Caco-2 (cell line): Measurements from ENCODE around the gene KLHL22. TPM values are rescaled to one million over a fixed set of nuclear protein-coding genes. Genes with fewer than 3 reads are reported as not detected.

Experiments used
- BruUV-seq: library from RNA; stranded (reverse); fragments of 400-500 nt; replicated peaks from 2 replicates; lab custom pipeline; 2021; lab: Mats Ljungman, UMichigan
- CTCF ChIA-PET: fragments of 300-600 bp; sonication (Branson Sonifier 250); formaldehyde crosslinking; loops from one replicate; lab custom pipeline; 2022; ENCODE audit warnings: antibody characterized with exemption; lab: Charles Lee
- POLR2A ChIA-PET: fragments of 300-600 bp; sonication (Branson Sonifier 250); formaldehyde crosslinking; loops from one replicate; lab custom pipeline; 2022; ENCODE audit warnings: antibody characterized with exemption; lab: Charles Lee
- DNase-seq, 2 experiments: peaks; one replicate each; pipeline versions ENCODE4 v3.0.0 to v3.0.0-alpha.2; 2020 to 2022
- H3K27me3 ChIP-seq: replicated peaks from 2 replicates; pipeline ENCODE4 v1.6.0; 2011; ENCODE audit warnings: low read length; ENCODE audit not compliant: control insufficient read depth, insufficient read depth
- H3K36me3 ChIP-seq: 2 replicates; pipeline ENCODE4 v1.5.1; 2011; ENCODE audit warnings: low read length; ENCODE audit not compliant: control insufficient read depth, insufficient read depth
- H3K4me1 ChIP-seq: fragments of 250-450 bp; sonication (Bioruptor Pico); 2 replicates; pipeline ENCODE4 v1.5.1; 2020; ENCODE audit warnings: mild to moderate bottlenecking
- H3K4me3 ChIP-seq: 2 replicates; pipeline ENCODE4 v1.5.1; 2011; ENCODE audit warnings: low read depth, mild to moderate bottlenecking, control low read depth, low read length
- H3K9me3 ChIP-seq: fragments of 250-450 bp; sonication (Bioruptor Pico); 2 replicates; pipeline ENCODE4 v1.5.1; 2020; ENCODE audit warnings: mild to moderate bottlenecking, moderate library complexity
- H3K27ac Mint-ChIP-seq: one replicate; pipeline ENCODE4 v1.8.0; 2022; ENCODE audit warnings: mixed read lengths; ENCODE audit not compliant: unreplicated experiment
- H3K27me3 Mint-ChIP-seq: one replicate; pipeline ENCODE4 v1.8.0; 2022; ENCODE audit warnings: mixed read lengths; ENCODE audit not compliant: insufficient read depth, unreplicated experiment
- H3K36me3 Mint-ChIP-seq: one replicate; pipeline ENCODE4 v1.8.0; 2022; ENCODE audit warnings: mild to moderate bottlenecking, mixed read lengths; ENCODE audit not compliant: insufficient read depth, unreplicated experiment
- H3K4me1 Mint-ChIP-seq: one replicate; pipeline ENCODE4 v1.8.0; 2022; ENCODE audit warnings: low read depth, mixed read lengths; ENCODE audit not compliant: unreplicated experiment
- H3K4me3 Mint-ChIP-seq: one replicate; pipeline ENCODE4 v1.8.0; 2022; ENCODE audit warnings: mild to moderate bottlenecking, moderate library complexity, mixed read lengths; ENCODE audit not compliant: unreplicated experiment
- H3K9me3 Mint-ChIP-seq: one replicate; pipeline ENCODE4 v1.8.0; 2022; ENCODE audit warnings: mixed read lengths; ENCODE audit not compliant: unreplicated experiment
- CTCF ChIP-seq, 2 experiments: fragments of 200-600 bp in 1 of 2; IDR thresholded peaks; 1 replicate in 1 of 2; 2 replicates in 1 of 2; pipeline versions ENCODE4 v1.5.1 to v1.8.0; 2011 to 2022; ENCODE audit warnings: antibody characterized with exemption in 1 of 2, control low read depth in 1 of 2, inconsistent platforms in 1 of 2, low read depth in 1 of 2, low read length in 1 of 2, mild to moderate bottlenecking in 1 of 2, moderate library complexity in 1 of 2; ENCODE audit not compliant: insufficient read depth in 1 of 2, severe bottlenecking in 1 of 2, unreplicated experiment in 1 of 2
- intact Hi-C: fragments of 100-400 bp; cut with micrococcal nuclease; formaldehyde crosslinking; loops from one replicate; pipeline ENCODE4 v1.10.0; 2022; ENCODE audit not compliant: unreplicated experiment
- total RNA-seq: library from RNA; stranded (reverse); gene quantifications from 2 replicates; pipeline ENCODE4 v1.2.3, GENCODE V29; 2022

The KLHL22 gene
- total RNA-seq, 1 experiment from 2014 or later = 24.4 TPM

GRCh38 chr22:20434264-20434751, 61.3 kb downstream of the KLHL22 start:
- Mint-ChIP-seq H3K9me3 (no peaks in the 10 kb centered on the region), H3K36me3 (peaks cover 10% of the 10 kb centered on the region), H3K4me1 (peaks cover 6% of the 10 kb centered on the region), H3K27ac (no peak overlapping the region), H3K4me3 (no peak overlapping the region), H3K27me3 (peaks cover 7% of the 10 kb centered on the region)
- Histone ChIP-seq H3K4me1 (peaks cover 12% of the 10 kb centered on the region), H3K36me3 (no peaks in the 10 kb centered on the region), H3K27me3 (peaks cover 3% of the 10 kb centered on the region; the same call in 1 of the 2 replicates), H3K9me3 (no peaks in the 10 kb centered on the region), H3K4me3 (no peak overlapping the region)
- ChIA-PET CTCF (interaction anchor here (1.3 to 1.4 kb wide), 2 partner anchors 22 to 134 kb away, joined by 3 to 4 read pairs; no protein-coding TSS in a partner anchor), POLR2A (no interaction called here)
- intact Hi-C loops = no loop called here
- BruUV-seq = no TSS peak
- no peak for DNase-seq
- TF ChIP-seq CTCF (IDR thresholded peaks at IDR 0.05; ENCODE audit: insufficient read depth in 1 of 2, low read depth in 1 of 2, low read length in 1 of 2, severe bottlenecking in 1 of 2, unreplicated experiment in 1 of 2) = no peak

GRCh38 chr22:20433686-20434241, 61.8 kb downstream of the KLHL22 start:
- H3K4me3 Mint-ChIP-seq = no peak overlapping the region
- H3K27me3 ChIP-seq = peaks cover 3% of the 10 kb centered on the region
- intact Hi-C loops = no loop called here

GRCh38 chr22:20433191-20433590, 62.4 kb downstream of the KLHL22 start:
- H3K27ac Mint-ChIP-seq = no peak overlapping the region
- ChIA-PET POLR2A (no interaction called here), CTCF (no interaction called here)
- peaks cover 12% of the 10 kb centered on the region for H3K27me3 Mint-ChIP-seq
- peaks cover 7% of the 10 kb centered on the region for H3K36me3 Mint-ChIP-seq
- no peak for TF ChIP-seq CTCF (IDR thresholded peaks at IDR 0.05; ENCODE audit: insufficient read depth in 1 of 2, low read depth in 1 of 2, low read length in 1 of 2, severe bottlenecking in 1 of 2, unreplicated experiment in 1 of 2)
- no peak overlapping the region for H3K4me3 Mint-ChIP-seq
- no TSS peak for BruUV-seq
- H3K4me1 ChIP-seq = peaks cover 15% of the 10 kb centered on the region
- no peaks in the 10 kb centered on the region for H3K9me3 ChIP-seq
- DNase-seq = no peak
- H3K27me3 ChIP-seq = peaks cover 3% of the 10 kb centered on the region
- H3K9me3 Mint-ChIP-seq = no peaks in the 10 kb centered on the region
- H3K4me1 Mint-ChIP-seq = peaks cover 11% of the 10 kb centered on the region
- no peak overlapping the region for H3K4me3 ChIP-seq
- intact Hi-C loops = no loop called here
- no peaks in the 10 kb centered on the region for H3K36me3 ChIP-seq

More at GRCh38 chr22:20433686-20434241, 61.8 kb downstream of the KLHL22 start:
- peaks cover 11% of the 10 kb centered on the region for H3K27me3 Mint-ChIP-seq
- Histone ChIP-seq H3K9me3 (no peaks in the 10 kb centered on the region), H3K36me3 (no peaks in the 10 kb centered on the region), H3K4me1 (peaks cover 14% of the 10 kb centered on the region), H3K4me3 (no peak overlapping the region)
- no peak for TF ChIP-seq CTCF (IDR thresholded peaks at IDR 0.05; ENCODE audit: insufficient read depth in 1 of 2, low read depth in 1 of 2, low read length in 1 of 2, severe bottlenecking in 1 of 2, unreplicated experiment in 1 of 2)
- H3K27ac Mint-ChIP-seq = no peak overlapping the region
- no peak for DNase-seq
- H3K9me3 Mint-ChIP-seq = no peaks in the 10 kb centered on the region
- CTCF ChIA-PET = interaction anchor here (1.3 kb wide), 1 partner anchor 134 kb away, joined by 3 read pairs; no protein-coding TSS in a partner anchor
- peaks cover 10% of the 10 kb centered on the region for H3K36me3 Mint-ChIP-seq
- POLR2A ChIA-PET = no interaction called here
- no TSS peak for BruUV-seq
- peaks cover 11% of the 10 kb centered on the region for H3K4me1 Mint-ChIP-seq
